Vagina (tissue), 2 donors: Measurements from ENCODE around the gene MYPN.

Experiments
- POLR2AphosphoS5 ChIP-seq, 2 donors: sonication (generic); formaldehyde crosslinking; IDR thresholded peaks; one replicate each; pipeline ENCODE4 v1.9.0; 2017; ENCODE audit warnings: antibody characterized with exemption in 2 of 2, mild to moderate bottlenecking in 2 of 2, low read depth in 1 of 2; ENCODE audit not compliant: insufficient read depth in 1 of 2
- TF ChIP-seq, protein P1 (sequence below), 3 experiments: fragments of 450-650 bp in 2 of 3; fragments of 200-600 bp in 1 of 3; sonication (generic) in 1 of 3; IDR thresholded peaks; one replicate each; pipeline ENCODE4 v1.5.1; 2017 to 2019; ENCODE audit warnings: antibody characterized with exemption in 3 of 3, mild to moderate bottlenecking in 2 of 3, moderate library complexity in 2 of 3

DNA sequence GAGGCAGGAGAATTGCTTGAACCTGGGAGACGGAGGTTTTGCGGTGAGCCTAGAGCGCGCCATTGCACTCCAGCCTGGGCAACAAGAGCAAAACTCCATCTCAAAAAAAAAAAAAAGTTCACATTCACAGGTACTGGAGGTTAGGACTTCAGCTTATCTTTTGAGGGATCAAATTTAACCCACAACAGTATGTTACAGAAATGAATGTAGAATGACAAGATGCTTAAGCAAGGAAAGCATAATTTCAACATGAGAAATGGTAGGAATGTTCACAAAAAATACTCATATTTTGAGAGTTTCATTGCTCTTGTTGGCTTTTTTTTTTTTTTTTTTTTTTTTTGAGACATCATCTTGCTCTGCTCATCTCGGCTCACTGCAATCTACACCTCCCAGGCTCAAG lies 32.3 kb upstream of the MYPN start:
- no peak for TF ChIP-seq POLR2AphosphoS5 (IDR thresholded peaks at IDR 0.05; ENCODE audit: insufficient read depth in 1 of 2, low read depth in 1 of 2)
- TF ChIP-seq, protein P1, sequence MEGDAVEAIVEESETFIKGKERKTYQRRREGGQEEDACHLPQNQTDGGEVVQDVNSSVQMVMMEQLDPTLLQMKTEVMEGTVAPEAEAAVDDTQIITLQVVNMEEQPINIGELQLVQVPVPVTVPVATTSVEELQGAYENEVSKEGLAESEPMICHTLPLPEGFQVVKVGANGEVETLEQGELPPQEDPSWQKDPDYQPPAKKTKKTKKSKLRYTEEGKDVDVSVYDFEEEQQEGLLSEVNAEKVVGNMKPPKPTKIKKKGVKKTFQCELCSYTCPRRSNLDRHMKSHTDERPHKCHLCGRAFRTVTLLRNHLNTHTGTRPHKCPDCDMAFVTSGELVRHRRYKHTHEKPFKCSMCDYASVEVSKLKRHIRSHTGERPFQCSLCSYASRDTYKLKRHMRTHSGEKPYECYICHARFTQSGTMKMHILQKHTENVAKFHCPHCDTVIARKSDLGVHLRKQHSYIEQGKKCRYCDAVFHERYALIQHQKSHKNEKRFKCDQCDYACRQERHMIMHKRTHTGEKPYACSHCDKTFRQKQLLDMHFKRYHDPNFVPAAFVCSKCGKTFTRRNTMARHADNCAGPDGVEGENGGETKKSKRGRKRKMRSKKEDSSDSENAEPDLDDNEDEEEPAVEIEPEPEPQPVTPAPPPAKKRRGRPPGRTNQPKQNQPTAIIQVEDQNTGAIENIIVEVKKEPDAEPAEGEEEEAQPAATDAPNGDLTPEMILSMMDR (IDR thresholded peaks at IDR 0.05), result no peak
